HG03342 (cell line): ENCODE measurements around the gene DNM3.

ENCODE experiments used
- ATAC-seq: cut with Tn5 transposase; IDR thresholded peaks from one replicate; pipeline ENCODE4 v1.9.1; 2021; ENCODE audit warnings: mild to moderate bottlenecking, moderate library complexity; ENCODE audit not compliant: unreplicated experiment

DNM3 gene

GRCh38 chr1:171916315-171916771, 75.0 kb downstream of the DNM3 start:
- ATAC-seq: no peak

DNA sequence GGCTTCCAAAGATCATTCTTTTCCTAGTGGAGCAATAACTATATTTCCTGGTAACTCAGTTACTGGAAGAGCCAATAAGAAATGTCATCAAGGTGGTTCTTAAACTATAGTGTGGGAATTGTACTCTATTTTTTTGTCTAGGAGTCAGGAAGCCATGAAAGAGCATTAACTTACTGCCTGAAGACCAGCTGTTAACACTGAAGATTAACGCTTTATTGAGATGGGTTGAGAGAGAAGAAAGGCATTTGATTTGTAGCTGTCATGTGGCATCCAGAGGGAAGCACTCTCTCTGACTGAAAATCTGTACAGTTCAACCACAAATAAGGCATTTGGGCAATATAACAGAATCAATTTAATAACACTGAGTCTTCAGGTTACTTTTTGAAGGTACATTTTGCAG, 76.0 kb downstream of the DNM3 start:
- ATAC-seq: no peak

GRCh38 chr1:171919891-171920887, 78.9 kb downstream of the DNM3 start:
- no peak for ATAC-seq

GRCh38 chr1:171922999-171923398, 81.7 kb downstream of the DNM3 start:
- no peak for ATAC-seq

- no peak for ATAC-seq
These were observed 87.8 kb downstream of the DNM3 start for GRCh38 chr1:171929121-171929520.

DNA sequence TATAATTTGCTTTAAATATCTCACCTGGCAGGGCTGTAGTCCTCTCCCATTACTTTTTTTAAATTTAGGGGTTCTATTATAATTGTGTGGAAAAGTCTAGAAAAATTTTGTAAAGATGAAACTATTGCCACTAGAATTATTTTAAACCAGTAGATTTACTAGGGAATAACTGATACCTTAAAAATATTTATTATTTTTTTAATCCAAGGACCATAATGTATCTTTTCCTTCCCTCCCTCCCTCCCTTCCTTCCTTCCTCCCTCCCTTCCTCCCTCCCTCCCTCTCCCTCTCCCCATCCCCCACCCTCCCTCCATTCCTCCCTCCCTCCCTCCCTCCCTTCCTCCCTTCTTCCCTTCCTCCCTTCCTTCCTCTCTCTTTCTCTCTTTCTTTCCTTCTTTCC, 90.5 kb downstream of the DNM3 start:
- ATAC-seq: no peak

- no peak for ATAC-seq
These were observed 93.4 kb downstream of the DNM3 start for GRCh38 chr1:171934664-171935063.

GRCh38 chr1:171935086-171935485, 93.8 kb downstream of the DNM3 start:
- ATAC-seq: no peak

GRCh38 chr1:171935664-171936063, 94.4 kb downstream of the DNM3 start:
- no peak for ATAC-seq

- no peak for ATAC-seq
These were observed 96.6 kb downstream of the DNM3 start for GRCh38 chr1:171937938-171938337.

DNA sequence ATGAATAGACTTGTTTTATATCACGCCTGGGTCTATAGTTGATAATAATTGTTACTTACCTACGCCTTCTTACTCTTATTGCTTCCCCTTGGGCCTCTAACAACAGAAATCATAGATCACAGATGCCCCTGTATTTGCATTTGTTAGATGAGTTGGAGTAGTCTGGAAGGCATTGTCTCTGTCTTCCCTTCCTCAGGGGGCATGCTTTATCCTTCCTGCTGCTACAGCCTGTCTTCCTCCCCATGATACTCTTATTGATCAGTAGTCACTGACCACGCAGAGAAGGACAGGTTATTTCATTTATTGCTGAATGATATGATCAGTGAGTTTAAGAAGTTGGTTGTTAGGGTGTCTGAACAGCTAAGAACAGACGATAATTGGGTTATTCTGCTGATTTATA, 98.4 kb downstream of the DNM3 start:
- no peak for ATAC-seq

- no peak for ATAC-seq
These were observed 99.1 kb downstream of the DNM3 start for GRCh38 chr1:171940368-171940767.

GRCh38 chr1:171941920-171942319, 100.6 kb downstream of the DNM3 start:
- ATAC-seq: no peak

DNA sequence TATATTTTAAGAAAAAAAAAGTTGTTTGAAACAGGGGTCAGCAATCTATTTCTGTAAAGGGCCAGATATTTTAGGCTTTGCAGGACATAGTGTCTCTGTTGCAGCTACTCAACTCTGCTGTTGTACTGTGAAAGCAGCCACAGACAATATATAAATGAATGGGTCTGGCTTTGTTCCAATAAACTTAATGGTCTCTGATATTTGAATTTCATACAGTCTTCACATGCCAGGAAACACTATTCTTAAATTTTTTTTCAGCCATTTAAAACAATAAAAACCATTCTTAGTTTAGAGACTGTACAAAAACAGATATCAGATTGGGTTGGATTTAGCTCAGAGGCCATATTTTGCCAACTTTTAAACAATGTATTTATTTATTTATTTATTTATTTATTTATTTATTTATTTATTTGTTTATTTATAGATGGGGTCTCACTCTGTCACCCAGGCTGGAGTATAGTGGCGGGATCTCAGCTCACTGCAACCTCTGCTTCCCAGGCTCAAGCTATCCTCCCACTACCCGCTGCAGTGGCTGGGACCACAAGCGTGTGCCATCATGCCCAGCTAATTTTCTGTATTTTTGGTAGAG, 102.8 kb downstream of the DNM3 start:
- ATAC-seq: no peak

- no peak for ATAC-seq
These were observed 107.2 kb downstream of the DNM3 start for GRCh38 chr1:171948511-171948910.

DNA sequence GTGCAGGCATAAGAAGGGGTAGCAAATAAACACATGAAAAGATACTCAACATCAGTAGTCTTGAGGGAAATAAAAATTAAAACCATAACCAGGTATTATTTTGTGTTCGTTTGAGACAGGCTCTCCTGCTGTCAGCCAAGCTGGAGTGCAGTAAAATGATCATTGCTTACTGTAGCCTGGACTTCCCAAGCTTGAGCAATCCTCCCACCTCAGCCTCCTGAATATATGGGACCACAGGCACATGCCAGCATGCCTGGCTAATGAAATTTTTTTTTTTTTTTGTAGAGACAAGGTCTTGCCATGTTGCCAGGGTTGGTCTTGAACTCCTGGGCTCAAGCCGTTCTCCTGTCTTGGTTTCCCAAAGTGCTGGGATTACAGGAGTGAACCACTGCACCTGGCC, 108.0 kb downstream of the DNM3 start:
- ATAC-seq: no peak

DNA sequence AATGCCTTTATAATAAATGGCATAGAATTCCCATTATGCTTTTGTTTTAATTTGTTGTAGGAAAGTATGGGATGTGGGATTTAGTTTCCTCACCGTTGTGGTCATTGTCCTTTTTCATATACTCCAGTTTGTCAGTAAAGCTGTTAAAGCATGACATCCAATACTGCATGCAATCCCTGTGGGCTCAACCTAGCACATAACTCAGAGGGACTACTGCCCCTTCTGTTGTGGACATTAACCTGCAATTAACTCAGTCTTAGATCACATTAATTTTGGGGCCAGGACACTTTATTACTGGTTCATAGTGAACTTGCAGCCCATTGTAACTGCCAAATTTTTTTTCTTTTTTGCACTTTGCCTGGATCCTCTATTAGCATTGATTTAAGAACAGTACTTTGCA, 112.5 kb downstream of the DNM3 start:
- ATAC-seq: no peak

DNA sequence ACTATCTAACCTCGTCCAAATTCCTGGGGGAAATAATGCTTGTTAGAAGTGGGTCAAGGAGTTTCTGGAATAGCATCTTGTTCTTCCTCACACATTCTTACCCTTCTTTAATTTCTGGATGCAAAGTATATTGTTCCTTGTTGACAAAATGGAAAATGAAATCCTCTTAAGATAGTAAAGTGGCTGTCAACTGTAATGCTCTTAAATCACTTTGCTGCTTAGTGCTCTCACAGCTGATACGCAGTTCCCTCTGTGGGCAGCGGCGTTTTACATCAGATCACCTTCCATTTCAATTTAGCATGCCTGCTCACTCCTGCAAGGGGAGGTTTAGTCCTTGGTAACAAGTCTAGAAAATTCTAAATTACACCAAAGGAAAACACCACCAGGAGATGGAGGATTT, 113.1 kb downstream of the DNM3 start:
- ATAC-seq: no peak

GRCh38 chr1:171961861-171962260, 120.6 kb downstream of the DNM3 start:
- peak; percentile 85 for ATAC-seq

GRCh38 chr1:171963762-171964161, 122.5 kb downstream of the DNM3 start:
- ATAC-seq: no peak

GRCh38 chr1:171965777-171966176, 124.5 kb downstream of the DNM3 start:
- no peak for ATAC-seq
